GM20000 (cell line): ENCODE data around the gene CALML5.

Source experiments
- DNase-seq: peaks from one replicate; pipeline ENCODE4 v3.0.0; 2012; ENCODE audit warnings: low spot score
- TF ChIP-seq, protein P1 (sequence below): IDR thresholded peaks from 2 replicates; pipeline ENCODE4 v1.5.1; 2012; ENCODE audit warnings: mild to moderate bottlenecking, control low read depth; ENCODE audit errors: extremely low read depth, missing control alignments

CALML5 gene

DNA sequence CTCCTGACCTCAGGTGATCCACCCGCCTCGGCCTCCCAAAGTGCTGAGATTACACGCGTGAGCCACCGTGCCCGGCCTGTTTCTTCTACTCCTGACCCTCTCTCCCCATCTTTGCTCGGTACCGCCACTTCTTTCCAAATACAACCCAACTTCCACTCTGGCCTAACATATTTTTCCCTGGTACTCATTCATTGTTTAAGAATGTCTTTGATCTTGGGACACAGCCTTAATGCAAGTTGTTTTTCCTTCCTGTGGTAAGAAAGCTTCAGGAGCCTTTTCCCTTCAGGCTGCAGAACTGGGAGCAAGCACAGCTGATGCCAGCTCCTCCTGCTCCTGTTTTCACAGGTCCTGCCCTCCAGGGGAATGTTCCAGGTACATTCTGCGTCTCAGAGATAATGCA, 39.1 kb upstream of the CALML5 start:
- TF ChIP-seq, protein P1, sequence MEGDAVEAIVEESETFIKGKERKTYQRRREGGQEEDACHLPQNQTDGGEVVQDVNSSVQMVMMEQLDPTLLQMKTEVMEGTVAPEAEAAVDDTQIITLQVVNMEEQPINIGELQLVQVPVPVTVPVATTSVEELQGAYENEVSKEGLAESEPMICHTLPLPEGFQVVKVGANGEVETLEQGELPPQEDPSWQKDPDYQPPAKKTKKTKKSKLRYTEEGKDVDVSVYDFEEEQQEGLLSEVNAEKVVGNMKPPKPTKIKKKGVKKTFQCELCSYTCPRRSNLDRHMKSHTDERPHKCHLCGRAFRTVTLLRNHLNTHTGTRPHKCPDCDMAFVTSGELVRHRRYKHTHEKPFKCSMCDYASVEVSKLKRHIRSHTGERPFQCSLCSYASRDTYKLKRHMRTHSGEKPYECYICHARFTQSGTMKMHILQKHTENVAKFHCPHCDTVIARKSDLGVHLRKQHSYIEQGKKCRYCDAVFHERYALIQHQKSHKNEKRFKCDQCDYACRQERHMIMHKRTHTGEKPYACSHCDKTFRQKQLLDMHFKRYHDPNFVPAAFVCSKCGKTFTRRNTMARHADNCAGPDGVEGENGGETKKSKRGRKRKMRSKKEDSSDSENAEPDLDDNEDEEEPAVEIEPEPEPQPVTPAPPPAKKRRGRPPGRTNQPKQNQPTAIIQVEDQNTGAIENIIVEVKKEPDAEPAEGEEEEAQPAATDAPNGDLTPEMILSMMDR = no peak
- DNase-seq = no peak

DNA sequence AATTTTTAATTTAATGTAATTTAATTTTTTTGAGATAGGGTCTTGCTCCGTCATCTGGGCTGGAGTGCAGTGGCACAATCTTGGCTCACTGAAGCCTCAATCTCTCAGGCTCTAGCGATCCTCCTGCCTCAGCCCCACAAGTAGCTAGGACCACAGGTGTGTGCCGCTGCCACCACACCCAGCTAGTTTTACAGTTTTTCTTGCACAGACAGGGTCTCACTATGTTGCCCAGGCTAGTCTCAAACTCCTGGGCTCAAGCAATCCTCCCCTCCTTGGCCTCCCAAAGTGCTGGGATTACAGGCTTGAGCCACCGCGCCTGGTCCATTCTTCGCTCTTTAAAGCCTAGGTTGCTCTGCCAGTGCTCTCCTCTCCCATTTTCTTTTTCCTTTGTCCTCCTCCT, 38.3 kb upstream of the CALML5 start:
- no peak for DNase-seq
- TF ChIP-seq, protein P1 = no peak

DNA sequence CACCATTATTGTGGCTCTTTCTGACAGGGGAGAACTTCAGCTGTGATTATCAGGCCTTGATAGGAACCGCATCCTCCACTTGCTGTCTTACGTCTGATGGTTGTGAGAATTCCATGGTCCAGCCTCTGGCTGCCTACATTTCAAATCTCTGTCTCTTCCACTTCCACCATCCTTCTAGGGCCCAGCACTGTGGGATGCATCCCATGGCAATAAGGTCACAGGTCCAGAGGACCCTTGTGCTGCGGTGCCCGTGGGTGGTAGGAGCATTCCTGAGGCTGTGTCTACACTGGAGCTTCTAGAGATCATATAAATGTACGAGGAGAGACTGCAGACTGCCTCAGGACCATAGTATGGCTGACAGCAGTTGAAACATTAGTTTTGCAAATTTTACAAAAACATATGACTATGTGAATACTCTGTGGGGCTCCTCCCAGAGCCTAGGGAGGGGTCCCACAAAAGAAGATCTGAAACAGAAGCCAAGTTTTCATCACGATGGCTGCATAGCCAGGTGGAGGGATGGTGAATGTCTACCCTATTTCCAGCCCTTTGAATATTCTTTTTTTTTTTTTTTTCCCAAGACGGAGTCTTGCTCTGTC, 37.2 kb upstream of the CALML5 start:
- TF ChIP-seq, protein P1 = no peak

DNA sequence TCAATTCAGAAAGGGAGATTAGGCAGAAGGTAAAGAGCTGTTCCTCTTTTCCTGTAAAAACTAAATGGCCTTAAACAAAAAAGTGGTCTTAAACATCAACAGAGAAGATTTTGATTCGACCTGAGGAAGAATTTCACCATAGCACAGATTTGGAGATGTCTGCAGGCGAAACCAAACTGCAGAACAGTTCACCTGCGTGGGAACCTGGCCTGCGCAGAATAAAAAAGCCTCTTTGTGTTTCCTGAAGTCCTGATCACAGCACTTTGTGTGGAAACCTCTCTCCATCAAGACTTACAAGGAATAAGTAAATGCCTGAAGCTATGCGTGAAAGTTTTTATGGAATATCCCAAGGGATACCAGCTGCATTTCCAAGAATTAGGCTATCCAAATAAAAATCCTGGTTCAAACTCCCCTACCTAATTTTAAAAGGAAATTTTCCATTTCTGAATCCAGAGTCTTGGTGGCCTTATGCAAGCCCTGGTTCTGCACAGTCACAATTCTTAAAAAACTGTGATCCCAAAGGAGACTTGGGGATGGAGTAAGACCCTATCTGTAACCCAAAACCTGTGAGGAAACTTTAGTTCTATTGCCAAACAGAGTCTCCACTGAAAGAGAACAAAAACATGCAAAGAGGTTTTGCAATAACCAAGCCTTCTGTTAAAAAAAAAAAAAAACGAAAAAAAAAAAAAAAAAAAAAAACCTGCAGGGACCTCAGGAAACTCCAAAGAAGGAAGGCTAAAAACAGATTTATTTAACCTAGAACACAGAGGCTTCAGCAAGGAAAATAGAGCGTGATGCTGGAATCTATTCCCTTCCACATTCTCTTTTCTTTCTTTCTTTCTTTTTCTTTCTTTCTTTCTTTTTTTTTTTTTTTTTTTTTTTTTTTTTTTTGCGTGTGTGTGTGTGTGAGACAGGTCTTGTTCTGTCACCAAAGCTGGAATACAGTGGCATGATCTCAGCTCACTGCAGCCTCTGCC, 35.8 kb upstream of the CALML5 start:
- no peak for DNase-seq
- TF ChIP-seq, protein P1 = no peak

More for the DNA sequence above, 37.2 kb upstream of the CALML5 start:
- DNase-seq = no peak

DNA sequence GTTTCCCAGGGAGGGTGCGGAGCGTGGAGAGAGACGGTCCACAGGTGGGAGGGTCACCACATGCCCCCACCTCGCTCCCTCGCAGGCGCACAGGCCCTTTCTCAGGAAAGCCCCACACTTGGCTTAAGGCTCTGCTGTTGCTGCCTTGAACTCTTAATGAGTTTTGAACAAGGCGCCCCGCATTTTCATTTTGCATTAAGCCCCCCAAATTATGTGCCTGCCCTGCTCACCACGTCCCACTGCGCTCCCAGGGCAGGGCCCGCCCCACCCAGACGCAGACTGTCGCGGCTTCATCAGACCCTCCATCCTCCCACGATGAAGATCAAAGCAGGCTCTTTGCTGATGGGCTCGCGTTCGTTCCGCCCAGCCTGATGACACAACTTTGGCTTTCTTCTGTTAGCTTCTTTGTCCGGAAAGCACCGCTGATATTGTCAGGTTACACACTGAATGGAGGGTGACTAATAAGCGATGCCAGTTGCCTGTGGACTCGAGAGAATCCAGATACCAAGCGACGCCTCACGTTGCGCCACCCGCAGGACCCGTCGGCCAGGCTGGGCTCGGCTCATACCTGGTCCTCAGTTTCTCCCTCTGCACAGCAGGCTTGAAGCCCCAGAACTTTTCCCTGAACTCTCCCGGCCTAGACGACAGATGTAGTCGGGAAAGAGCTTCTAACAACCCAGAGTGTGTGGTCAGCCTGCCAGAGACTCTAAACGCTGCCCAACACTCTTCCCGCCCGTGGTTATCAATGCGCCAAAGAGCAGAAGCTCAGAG, 34.9 kb upstream of the CALML5 start:
- no peak for DNase-seq
- TF ChIP-seq, protein P1 = no peak

DNA sequence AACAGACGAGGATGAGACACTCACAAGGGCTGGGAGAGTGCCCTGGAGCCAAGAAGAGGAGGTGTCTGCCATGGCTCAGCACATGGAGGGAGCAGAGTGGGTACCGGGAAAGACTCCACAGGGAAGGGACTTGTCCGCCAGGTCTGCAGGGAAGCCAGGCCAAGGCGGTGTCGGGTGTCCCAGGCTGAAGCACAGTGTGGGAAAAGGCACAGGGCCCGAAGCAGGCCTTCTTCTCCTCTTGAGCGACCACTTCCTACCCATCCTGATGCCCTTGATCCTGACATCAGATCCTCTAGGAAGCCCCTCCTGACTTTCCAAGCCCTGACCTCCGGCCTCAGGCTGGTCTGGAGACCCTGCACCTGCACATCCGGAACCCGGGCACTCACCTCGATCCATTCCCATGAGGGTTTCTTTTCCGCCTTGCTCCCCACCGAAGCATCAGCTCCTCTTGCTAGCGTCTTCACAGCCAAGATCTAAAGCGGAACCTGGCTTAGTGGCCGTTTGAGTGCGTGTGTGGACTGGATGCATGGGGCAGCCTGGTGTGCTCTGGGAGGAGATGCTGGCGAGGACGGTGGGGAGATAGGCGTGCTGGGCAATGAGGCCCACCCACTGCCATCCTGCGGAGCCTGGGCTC, 33.8 kb upstream of the CALML5 start:
- TF ChIP-seq, protein P1 = no peak
- no peak for DNase-seq
